Measurements from ENCODE around the gene RINL. TPM values are rescaled to one million over a fixed set of nuclear protein-coding genes. Genes with fewer than 3 reads are reported as not detected.

The RINL gene
- total RNA-seq, 1 experiment from 2014 or later = 5.7 TPM

GRCh38 chr19:38868551-38868950 lies 9.5 kb downstream of the RINL start:
- no peak for DNase-seq (ENCODE audit: low spot score)
- ChIA-PET CTCF (interaction anchor here (0.5 kb wide), 1 partner anchor 66 kb away, joined by 3 read pairs; no protein-coding TSS in a partner anchor), POLR2A (ENCODE audit: low non-redundant PET) (no interaction called here)
- no peaks in the 10 kb centered on the region for H3K4me1 ChIP-seq (ENCODE audit: insufficient read depth, low read length, poor library complexity, severe bottlenecking)
- intact Hi-C loops (cut with micrococcal nuclease; ENCODE audit: unreplicated experiment) = no loop called here
- no peak overlapping the region for H3K4me3 ChIP-seq (ENCODE audit: low read depth, low read length, poor library complexity, severe bottlenecking)
- TSS peak; percentile 65 for BruUV-seq (replicated peaks)
- H3K27me3 ChIP-seq (replicated peaks; ENCODE audit: insufficient read depth, low read depth, low read length, poor library complexity) = no peaks in the 10 kb centered on the region
- H3K27ac ChIP-seq (ENCODE audit: low read depth, low read length, poor library complexity, severe bottlenecking) = no peak overlapping the region
- no peak for TF ChIP-seq EZH2 (IDR thresholded peaks at IDR 0.05; ENCODE audit: borderline replicate concordance, low read depth, low read length, poor library complexity, severe bottlenecking)
- TF ChIP-seq, protein P1, sequence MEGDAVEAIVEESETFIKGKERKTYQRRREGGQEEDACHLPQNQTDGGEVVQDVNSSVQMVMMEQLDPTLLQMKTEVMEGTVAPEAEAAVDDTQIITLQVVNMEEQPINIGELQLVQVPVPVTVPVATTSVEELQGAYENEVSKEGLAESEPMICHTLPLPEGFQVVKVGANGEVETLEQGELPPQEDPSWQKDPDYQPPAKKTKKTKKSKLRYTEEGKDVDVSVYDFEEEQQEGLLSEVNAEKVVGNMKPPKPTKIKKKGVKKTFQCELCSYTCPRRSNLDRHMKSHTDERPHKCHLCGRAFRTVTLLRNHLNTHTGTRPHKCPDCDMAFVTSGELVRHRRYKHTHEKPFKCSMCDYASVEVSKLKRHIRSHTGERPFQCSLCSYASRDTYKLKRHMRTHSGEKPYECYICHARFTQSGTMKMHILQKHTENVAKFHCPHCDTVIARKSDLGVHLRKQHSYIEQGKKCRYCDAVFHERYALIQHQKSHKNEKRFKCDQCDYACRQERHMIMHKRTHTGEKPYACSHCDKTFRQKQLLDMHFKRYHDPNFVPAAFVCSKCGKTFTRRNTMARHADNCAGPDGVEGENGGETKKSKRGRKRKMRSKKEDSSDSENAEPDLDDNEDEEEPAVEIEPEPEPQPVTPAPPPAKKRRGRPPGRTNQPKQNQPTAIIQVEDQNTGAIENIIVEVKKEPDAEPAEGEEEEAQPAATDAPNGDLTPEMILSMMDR (conservative IDR thresholded peaks at IDR 0.05; ENCODE audit: low read depth, low read length) = no peak
- no peaks in the 10 kb centered on the region for H3K9me3 ChIP-seq (ENCODE audit: low read depth, low read length, poor library complexity, severe bottlenecking)
- no peaks in the 10 kb centered on the region for H3K36me3 ChIP-seq (ENCODE audit: insufficient read depth, low read length, poor library complexity, severe bottlenecking)

DNA sequence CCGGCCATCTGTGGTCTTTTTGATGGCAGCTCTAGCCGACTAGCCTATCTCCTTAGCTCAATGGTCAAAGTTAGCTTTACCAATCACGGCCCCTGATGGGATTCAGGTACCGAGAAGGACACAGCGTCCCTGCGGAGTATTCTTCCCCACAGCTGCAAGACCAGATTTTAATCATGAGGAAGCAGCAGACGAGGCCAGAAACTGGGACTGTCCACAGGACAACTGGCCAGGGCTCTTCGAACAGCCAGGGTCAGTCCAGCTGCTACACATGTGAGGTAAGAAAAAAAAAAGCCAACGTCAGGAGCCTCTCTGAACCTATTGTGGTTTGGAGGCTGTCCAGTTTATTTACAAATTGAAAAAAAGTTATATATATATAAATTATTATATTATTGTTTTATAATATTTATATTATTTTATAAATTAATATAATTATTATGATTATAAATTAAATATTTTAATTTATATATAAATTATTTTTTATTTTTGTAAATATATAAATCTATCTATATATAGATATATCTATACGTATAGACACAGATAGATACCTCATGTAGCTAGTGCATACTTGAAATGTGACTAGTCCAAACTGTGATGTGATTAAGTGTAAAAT lies 10.8 kb downstream of the RINL start:
- BruUV-seq (replicated peaks) = no TSS peak
- no peak for TF ChIP-seq EZH2 (IDR thresholded peaks at IDR 0.05; ENCODE audit: borderline replicate concordance, low read depth, low read length, poor library complexity, severe bottlenecking)
- TF ChIP-seq, protein P1 (conservative IDR thresholded peaks at IDR 0.05; ENCODE audit: low read depth, low read length) = no peak
- H3K9me3 ChIP-seq (ENCODE audit: low read depth, low read length, poor library complexity, severe bottlenecking) = no peaks in the 10 kb centered on the region
- intact Hi-C loops (cut with micrococcal nuclease; ENCODE audit: unreplicated experiment) = no loop called here
- H3K27me3 ChIP-seq (replicated peaks; ENCODE audit: insufficient read depth, low read depth, low read length, poor library complexity) = no peaks in the 10 kb centered on the region
- ChIA-PET POLR2A (ENCODE audit: low non-redundant PET) (interaction anchor here (0.6 kb wide), 2 partner anchors 9 to 35 kb away, joined by 3 to 16 read pairs; no protein-coding TSS in a partner anchor), CTCF (no interaction called here)
- no peak overlapping the region for H3K27ac ChIP-seq (ENCODE audit: low read depth, low read length, poor library complexity, severe bottlenecking)
- DNase-seq (ENCODE audit: low spot score) = no peak
- no peak overlapping the region for H3K4me3 ChIP-seq (ENCODE audit: low read depth, low read length, poor library complexity, severe bottlenecking)
- peaks cover 8% of the 10 kb centered on the region for H3K4me1 ChIP-seq (ENCODE audit: insufficient read depth, low read length, poor library complexity, severe bottlenecking)
- no peaks in the 10 kb centered on the region for H3K36me3 ChIP-seq (ENCODE audit: insufficient read depth, low read length, poor library complexity, severe bottlenecking)

- no peaks in the 10 kb centered on the region for H3K9me3 ChIP-seq (ENCODE audit: low read depth, low read length, poor library complexity, severe bottlenecking)
- intact Hi-C loops (cut with micrococcal nuclease; ENCODE audit: unreplicated experiment) = no loop called here
- peaks cover 10% of the 10 kb centered on the region for H3K4me1 ChIP-seq (ENCODE audit: insufficient read depth, low read length, poor library complexity, severe bottlenecking)
- H3K4me3 ChIP-seq (ENCODE audit: low read depth, low read length, poor library complexity, severe bottlenecking) = no peak overlapping the region
- H3K27ac ChIP-seq (ENCODE audit: low read depth, low read length, poor library complexity, severe bottlenecking) = no peak overlapping the region
- no peak for TF ChIP-seq EZH2 (IDR thresholded peaks at IDR 0.05; ENCODE audit: borderline replicate concordance, low read depth, low read length, poor library complexity, severe bottlenecking)
- TF ChIP-seq, protein P1 (conservative IDR thresholded peaks at IDR 0.05; ENCODE audit: low read depth, low read length) = no peak
- no peaks in the 10 kb centered on the region for H3K36me3 ChIP-seq (ENCODE audit: insufficient read depth, low read length, poor library complexity, severe bottlenecking)
- no TSS peak for BruUV-seq (replicated peaks)
- ChIA-PET CTCF (no interaction called here), POLR2A (ENCODE audit: low non-redundant PET) (interaction anchor here (0.7 kb wide), 1 partner anchor 13 kb away, joined by 7 read pairs; no protein-coding TSS in a partner anchor)
- DNase-seq (ENCODE audit: low spot score) = peak; percentile 81
- no peaks in the 10 kb centered on the region for H3K27me3 ChIP-seq (replicated peaks; ENCODE audit: insufficient read depth, low read depth, low read length, poor library complexity)
Observed at GRCh38 chr19:38862321-38863059, 15.6 kb downstream of the RINL start.

All from A673 (cell line).